GM12864 (cell line): ENCODE data around the gene KDM4B.

Experiments used
- DNase-seq: peaks from one replicate; pipeline ENCODE4 v3.0.0-alpha.2; 2011; ENCODE audit warnings: low read depth
- H3K4me3 ChIP-seq: 2 replicates; pipeline ENCODE4 v1.5.1; 2011; ENCODE audit warnings: mild to moderate bottlenecking, low read depth, low read length, control low read depth
- CTCF ChIP-seq: IDR thresholded peaks from 2 replicates; pipeline ENCODE4 v1.5.1; 2011; ENCODE audit warnings: low read depth, mild to moderate bottlenecking, moderate library complexity, low read length, control low read depth, inconsistent platforms; ENCODE audit errors: missing control alignments

The KDM4B gene

GRCh38 chr19:5148794-5149190, 179.9 kb downstream of the KDM4B start:
- H3K4me3 ChIP-seq = no peak overlapping the region
- no peak for TF ChIP-seq CTCF
- DNase-seq = no peak

- no peak overlapping the region for H3K4me3 ChIP-seq
- DNase-seq = no peak
- TF ChIP-seq CTCF = no peak
Observed at GRCh38 chr19:5149508-5149907, 180.6 kb downstream of the KDM4B start.

- no peak for DNase-seq
- no peak for TF ChIP-seq CTCF
- H3K4me3 ChIP-seq = no peak overlapping the region
Observed at GRCh38 chr19:5149932-5150901, 181.3 kb downstream of the KDM4B start.

GRCh38 chr19:5150902-5151741, 182.2 kb downstream of the KDM4B start:
- no peak for TF ChIP-seq CTCF
- H3K4me3 ChIP-seq = no peak overlapping the region
- DNase-seq = no peak

GRCh38 chr19:5152013-5152763, 183.3 kb downstream of the KDM4B start:
- TF ChIP-seq CTCF = no peak
- DNase-seq = no peak
- no peak overlapping the region for H3K4me3 ChIP-seq

- H3K4me3 ChIP-seq = no peak overlapping the region
- TF ChIP-seq CTCF = no peak
- no peak for DNase-seq
Observed at GRCh38 chr19:5152767-5153532, 184.0 kb downstream of the KDM4B start.
